GM19452 (cell line): Measurements from ENCODE around the gene MYO10.
"Not testable (repeated sequence)": the region's sequence is repeated elsewhere in the genome, so short reads cannot be mapped to it uniquely, and the experiment has no call there.

Source experiments
- ATAC-seq: cut with Tn5 transposase; IDR thresholded peaks from one replicate; pipeline ENCODE4 v1.9.1; 2021; ENCODE audit not compliant: unreplicated experiment

MYO10 gene

GRCh38 chr5:16864631-16865131 is 71.4 kb downstream of the MYO10 start:
- ATAC-seq, result no peak

GRCh38 chr5:16863469-16863946 is 72.6 kb downstream of the MYO10 start:
- ATAC-seq, result no peak

DNA sequence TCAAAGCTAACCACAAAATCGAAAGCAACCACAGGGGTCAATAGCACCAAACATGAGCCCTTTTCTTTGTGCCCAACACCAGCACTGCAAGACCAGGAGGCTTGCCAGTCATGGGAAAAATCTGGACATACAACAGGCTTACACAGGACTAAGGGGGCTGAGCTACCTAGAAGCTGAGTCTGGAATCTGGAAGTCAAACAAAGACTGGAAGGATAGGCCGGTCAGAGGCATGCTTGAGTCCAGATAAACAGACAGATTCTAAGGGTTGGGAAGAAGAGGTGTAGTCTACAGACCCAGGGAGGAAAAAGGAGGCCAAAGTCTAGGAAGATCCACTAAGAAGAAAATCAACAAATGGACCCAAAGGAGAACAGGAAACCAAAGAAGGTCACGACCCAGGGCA is 73.3 kb downstream of the MYO10 start:
- ATAC-seq, result no peak

DNA sequence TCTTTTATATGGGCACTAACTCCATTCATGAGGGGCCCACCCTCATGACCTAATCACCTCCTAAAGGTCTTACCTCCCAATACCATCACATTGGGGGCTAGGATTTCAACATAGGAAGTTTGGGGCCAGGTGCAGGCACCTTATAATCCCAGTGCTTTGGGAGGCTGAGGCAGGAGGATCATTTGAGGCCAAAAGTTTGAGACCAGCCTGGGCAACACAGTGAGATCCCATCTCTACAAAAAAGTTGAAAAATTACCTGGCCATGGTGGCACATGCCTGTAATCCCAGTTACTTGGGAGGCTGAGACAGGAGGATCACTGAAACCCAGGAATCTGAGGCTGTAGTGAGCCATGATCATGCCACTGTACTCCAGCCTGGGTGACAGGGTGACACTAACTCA is 76.7 kb downstream of the MYO10 start:
- ATAC-seq, result no peak

GRCh38 chr5:16858151-16858550 is 77.9 kb downstream of the MYO10 start:
- no peak for ATAC-seq

GRCh38 chr5:16857635-16858034 is 78.5 kb downstream of the MYO10 start:
- no peak for ATAC-seq

DNA sequence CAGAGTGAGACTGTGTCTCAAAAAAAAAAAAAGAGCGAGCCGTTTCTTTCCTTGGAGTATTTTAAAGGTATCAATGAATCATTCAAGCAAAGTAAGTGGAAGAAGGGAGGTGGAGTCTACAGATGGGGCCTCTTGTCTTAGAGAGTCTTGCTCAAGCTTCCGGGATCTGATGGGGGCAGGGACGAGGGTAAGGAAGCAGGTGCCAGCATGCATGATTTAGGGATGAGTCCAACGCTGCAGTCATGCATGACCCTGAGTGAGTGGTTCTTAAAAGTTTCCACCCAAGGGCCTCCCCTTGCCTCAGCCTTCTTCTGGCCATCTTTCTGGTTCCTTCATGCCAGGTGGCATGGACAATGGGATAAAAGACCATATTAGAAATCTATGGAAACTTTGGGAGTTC is 79.6 kb downstream of the MYO10 start:
- ATAC-seq, result no peak

GRCh38 chr5:16855898-16856297 is 80.2 kb downstream of the MYO10 start:
- ATAC-seq, result no peak

- no peak for ATAC-seq
These were observed 80.6 kb downstream of the MYO10 start for GRCh38 chr5:16855485-16855884.

DNA sequence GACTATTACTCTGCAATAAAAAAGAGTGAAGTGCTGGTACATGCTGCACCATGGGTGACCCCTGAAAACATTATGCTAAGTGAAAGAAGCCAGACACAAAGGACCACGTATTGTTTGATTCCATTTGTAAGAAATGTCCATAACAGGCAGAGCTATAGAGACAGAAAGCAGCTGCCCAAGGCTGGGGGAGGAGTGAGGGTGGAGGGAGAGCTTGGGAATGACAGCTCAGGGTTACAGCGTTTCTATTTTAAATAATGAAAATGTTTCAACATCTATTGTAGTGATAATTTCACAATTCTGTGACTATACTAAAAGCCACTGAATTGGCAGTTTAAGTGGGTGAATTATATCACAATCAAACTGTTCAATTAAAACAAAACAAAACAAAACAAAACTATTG is 81.7 kb downstream of the MYO10 start:
- ATAC-seq, result no peak

DNA sequence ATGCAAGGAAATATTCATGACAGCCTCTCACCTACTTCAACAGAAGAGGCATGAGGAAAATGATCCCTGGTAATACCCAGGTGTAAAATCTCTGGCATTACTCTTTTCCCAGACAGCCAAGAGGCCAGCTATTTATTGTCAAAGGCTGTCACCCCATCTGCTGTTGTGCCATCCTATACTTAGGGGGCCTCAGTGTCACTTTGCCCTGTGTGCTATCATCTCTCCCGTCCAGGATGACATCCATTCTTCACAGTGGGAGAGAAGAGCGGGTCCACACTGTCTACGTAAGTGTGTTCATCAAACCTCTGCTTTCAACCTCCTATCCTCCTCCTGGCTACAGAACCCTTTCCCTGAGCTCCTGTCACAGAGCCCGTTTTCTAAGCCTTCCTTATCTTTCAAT is 82.6 kb downstream of the MYO10 start:
- no peak for ATAC-seq

GRCh38 chr5:16852251-16853005 is 83.7 kb downstream of the MYO10 start:
- ATAC-seq, result no peak

DNA sequence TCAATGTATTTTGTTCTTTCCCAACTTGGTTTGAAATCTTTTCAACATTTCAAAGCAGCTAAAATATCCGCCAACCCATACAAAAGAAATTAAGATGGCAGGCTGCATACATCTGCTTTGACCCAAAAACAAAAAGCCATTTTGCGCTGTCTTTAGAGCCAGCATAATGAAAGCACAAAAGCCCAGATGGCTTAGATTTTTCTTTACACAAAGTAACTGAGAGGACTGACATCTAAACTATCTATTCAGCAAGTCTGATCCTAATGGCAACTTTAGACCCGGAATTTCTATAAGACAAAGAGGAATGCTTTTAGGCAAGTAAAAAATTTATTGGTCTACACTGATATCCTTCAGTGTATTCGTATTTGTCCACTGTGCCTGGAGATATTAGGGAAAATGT is 86.3 kb downstream of the MYO10 start:
- no peak for ATAC-seq

DNA sequence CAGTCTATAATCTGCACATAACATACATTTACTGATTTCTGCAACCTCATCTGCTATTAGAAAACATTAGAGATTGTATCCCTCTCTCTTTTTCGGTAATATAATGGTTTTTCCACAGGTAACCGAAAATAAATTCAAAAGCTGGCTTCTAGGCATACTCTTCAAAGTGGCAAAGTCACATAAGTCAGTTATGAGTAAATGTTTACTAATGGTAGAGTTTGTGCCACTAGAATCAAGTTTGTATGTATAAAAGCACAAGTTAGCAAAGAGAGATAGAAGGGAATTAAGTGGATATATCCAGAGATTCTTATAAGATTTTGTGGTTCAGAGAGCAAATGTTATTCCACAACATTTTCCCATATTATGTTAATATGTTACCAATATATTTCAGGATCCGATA is 86.9 kb downstream of the MYO10 start:
- no peak for ATAC-seq

DNA sequence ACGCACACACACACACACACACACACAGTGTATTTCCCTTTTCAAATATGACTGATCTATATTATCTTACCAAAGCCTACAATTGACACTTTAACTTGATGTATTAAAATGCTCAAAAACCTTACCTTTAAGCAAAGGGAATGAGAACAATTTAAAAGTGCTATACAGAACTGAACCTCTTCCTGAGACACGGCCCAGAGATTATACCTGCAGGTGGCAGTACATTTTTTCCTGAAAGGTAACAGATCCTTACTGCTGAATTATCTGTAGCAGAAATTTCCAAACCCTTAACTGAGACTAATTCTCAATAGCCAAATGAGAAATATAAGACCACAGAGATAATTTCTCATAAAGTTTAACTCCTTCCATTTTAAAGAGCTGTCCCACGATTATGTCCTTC is 91.1 kb downstream of the MYO10 start:
- no peak for ATAC-seq

GRCh38 chr5:16842896-16843295 is 93.2 kb downstream of the MYO10 start:
- ATAC-seq, result no peak

GRCh38 chr5:16841416-16841815 is 94.7 kb downstream of the MYO10 start:
- no peak for ATAC-seq

- no peak for ATAC-seq
These were observed 98.8 kb downstream of the MYO10 start for GRCh38 chr5:16837305-16837704.

DNA sequence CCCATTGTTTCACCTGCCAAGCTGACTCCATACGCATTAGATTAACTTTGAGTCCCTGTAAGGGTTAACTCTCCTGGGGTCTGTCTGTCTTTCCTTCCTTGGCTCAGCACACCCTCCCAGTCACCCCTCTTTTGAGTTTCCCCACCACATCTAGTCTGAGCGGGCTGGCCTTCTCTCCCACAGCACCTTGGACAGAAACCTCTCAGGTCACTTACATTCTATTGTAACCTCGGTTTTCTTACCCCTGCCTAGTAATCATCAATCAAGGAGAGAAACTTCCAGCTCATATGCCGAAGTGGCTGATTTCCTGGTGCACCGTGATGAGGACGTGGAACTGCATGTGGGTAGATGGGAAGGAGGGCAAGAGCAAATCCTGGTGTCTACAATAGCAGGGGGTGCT is 102.1 kb downstream of the MYO10 start:
- ATAC-seq, result no peak

- ATAC-seq, result not testable (repeated sequence)
These were observed 104.8 kb downstream of the MYO10 start for GRCh38 chr5:16831326-16831725.

DNA sequence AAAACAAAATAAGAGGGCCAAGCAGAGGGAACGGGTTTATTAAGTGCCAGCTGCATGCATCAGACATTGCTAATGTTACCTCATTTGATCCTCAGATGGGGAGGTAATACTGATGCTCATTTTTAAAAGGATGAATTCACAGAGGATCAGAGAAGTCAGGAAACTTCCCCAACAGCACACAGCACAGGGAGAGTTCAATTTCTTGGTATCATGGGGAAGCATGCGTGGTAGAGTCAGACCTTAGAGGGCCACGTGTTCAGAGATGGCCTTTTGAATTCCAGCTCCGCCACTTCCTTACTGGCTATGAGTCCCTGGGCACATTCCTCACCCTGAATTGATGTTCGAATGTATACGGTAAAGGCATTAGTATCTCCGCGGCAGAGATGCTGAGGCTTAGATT is 108.3 kb downstream of the MYO10 start:
- ATAC-seq, result no peak

DNA sequence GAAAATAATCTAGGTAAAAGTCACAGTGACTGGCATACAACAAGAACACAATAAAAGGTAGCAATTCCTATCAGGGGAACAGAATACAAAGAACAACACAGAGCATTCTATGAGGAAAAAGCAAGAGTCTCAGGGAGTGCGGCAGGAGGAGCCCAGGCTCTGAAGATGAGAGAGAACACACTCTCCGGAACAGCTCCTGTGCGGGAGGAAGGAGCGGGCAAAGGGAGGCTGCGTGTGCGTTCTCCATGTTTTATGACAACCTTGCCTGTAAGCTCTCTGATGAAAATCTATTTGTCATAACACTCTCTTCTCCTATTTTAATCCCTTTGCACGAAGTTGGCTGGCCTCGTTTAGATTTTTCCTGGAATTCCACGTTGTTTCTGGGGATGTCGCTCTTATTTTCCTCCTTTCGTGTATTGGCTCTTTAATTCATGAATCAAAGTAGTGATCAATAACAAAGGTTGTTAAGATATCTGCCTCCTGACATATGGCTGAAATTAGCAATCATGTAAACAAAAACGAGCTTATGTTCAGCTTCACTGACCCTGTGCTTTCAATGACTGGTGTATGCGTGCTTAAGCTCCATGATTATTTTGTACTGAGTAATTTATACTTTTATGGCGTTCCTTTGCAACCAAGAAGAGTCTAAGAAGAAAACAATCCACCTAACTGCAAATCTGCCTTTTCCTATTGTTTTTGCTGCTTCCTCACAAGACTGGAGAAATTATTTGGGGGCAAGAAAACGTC is 109.5 kb downstream of the MYO10 start:
- ATAC-seq, result no peak
